ENCODE results near the gene MEGF10.

The MEGF10 gene

GRCh38 chr5:127450046-127450445, 159.4 kb downstream of the MEGF10 start:
- no peak for DNase-seq

- no peak for DNase-seq
These were observed 160.5 kb downstream of the MEGF10 start for GRCh38 chr5:127451096-127451495.

GRCh38 chr5:127452626-127453025, 162.0 kb downstream of the MEGF10 start:
- no peak for DNase-seq

GRCh38 chr5:127471211-127471610, 180.6 kb downstream of the MEGF10 start:
- no peak for DNase-seq

GRCh38 chr5:127472700-127473099, 182.1 kb downstream of the MEGF10 start:
- no peak for DNase-seq

- DNase-seq: no peak
These were observed 195.9 kb downstream of the MEGF10 start for GRCh38 chr5:127486471-127486870.

GRCh38 chr5:127492854-127493738, 202.5 kb downstream of the MEGF10 start:
- peak; percentile 58 for DNase-seq

- no peak for DNase-seq
These were observed 208.0 kb downstream of the MEGF10 start for GRCh38 chr5:127498548-127498947.

GRCh38 chr5:127505905-127506304, 215.3 kb downstream of the MEGF10 start:
- DNase-seq: no peak

- no peak for DNase-seq
These were observed 216.0 kb downstream of the MEGF10 start for GRCh38 chr5:127506616-127507015.

GRCh38 chr5:127508644-127509373, 218.2 kb downstream of the MEGF10 start:
- DNase-seq: no peak
